ENCODE data around the gene FBXO9.

DNA sequence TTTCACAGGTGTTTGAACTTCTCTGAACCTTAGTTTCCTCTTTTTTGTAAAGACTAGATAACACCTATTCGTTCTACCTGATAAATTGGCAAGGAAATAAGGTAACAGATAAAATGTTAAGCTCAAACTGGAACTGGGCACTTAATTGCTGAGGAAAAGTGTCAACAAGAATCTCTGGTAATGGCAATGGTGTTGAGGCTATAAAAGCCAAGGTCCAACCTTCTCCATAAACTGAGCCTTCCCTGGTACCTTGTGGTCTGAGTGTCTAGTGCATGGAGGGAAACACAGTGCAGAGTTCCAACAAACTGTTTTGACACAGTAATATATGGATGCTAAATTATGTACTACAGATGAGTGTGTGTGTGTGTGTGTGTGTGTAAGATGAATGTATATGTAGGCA, 36.7 kb upstream of the FBXO9 start:
- TF ChIP-seq, protein P1, sequence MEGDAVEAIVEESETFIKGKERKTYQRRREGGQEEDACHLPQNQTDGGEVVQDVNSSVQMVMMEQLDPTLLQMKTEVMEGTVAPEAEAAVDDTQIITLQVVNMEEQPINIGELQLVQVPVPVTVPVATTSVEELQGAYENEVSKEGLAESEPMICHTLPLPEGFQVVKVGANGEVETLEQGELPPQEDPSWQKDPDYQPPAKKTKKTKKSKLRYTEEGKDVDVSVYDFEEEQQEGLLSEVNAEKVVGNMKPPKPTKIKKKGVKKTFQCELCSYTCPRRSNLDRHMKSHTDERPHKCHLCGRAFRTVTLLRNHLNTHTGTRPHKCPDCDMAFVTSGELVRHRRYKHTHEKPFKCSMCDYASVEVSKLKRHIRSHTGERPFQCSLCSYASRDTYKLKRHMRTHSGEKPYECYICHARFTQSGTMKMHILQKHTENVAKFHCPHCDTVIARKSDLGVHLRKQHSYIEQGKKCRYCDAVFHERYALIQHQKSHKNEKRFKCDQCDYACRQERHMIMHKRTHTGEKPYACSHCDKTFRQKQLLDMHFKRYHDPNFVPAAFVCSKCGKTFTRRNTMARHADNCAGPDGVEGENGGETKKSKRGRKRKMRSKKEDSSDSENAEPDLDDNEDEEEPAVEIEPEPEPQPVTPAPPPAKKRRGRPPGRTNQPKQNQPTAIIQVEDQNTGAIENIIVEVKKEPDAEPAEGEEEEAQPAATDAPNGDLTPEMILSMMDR (IDR thresholded peaks at IDR 0.05; ENCODE audit: insufficient read depth, low read length, poor library complexity, severe bottlenecking): no peak
- no peak for TF ChIP-seq EZH2phosphoT487 (conservative IDR thresholded peaks at IDR 0.05; ENCODE audit: low read length)
